HepG2 (cell line): Measurements from ENCODE around the gene AAMP. TPM values are rescaled to one million over a fixed set of nuclear protein-coding genes. Genes with fewer than 3 reads are reported as not detected.

Experiments used
- BRCA1 ChIP-seq: sonication (generic); formaldehyde crosslinking; IDR thresholded peaks from 2 replicates; pipeline ENCODE4 v1.4.0; 2020; ENCODE audit warnings: missing genetic modification reagents
- CHD2 ChIP-seq: IDR thresholded peaks from 2 replicates; pipeline ENCODE4 v1.6.1; 2011; ENCODE audit warnings: low read depth, low read length, improper control_type of control experiment
- EED ChIP-seq: sonication (generic); formaldehyde crosslinking; IDR thresholded peaks from 2 replicates; pipeline ENCODE4 v1.5.0; 2020; ENCODE audit warnings: mild to moderate bottlenecking, missing genetic modification reagents
- ELF3 ChIP-seq: IDR thresholded peaks from 2 replicates; pipeline ENCODE4 v1.6.1; 2016; ENCODE audit warnings: missing genetic modification reagents, missing compliant biosample characterization
- GATAD2A ChIP-seq: IDR thresholded peaks from 2 replicates; pipeline ENCODE4 v1.6.1; 2016
- PHF20 ChIP-seq: sonication (generic); formaldehyde crosslinking; IDR thresholded peaks from 2 replicates; pipeline ENCODE4 v1.5.0; 2020; ENCODE audit warnings: mild to moderate bottlenecking, missing genetic modification reagents
- SATB2 ChIP-seq: sonication (generic); formaldehyde crosslinking; IDR thresholded peaks from 2 replicates; pipeline ENCODE4 v1.5.0; 2020; ENCODE audit warnings: missing genetic modification reagents
- SNRNP70 ChIP-seq: fragments of 200-400 bp; formaldehyde crosslinking; IDR thresholded peaks from 2 replicates; pipeline ENCODE4 v1.6.1; 2017; ENCODE audit warnings: mild to moderate bottlenecking, low read depth, low read length, moderate library complexity
- SP140L ChIP-seq: sonication (generic); formaldehyde crosslinking; IDR thresholded peaks from 2 replicates; pipeline ENCODE4 v1.4.0; 2020; ENCODE audit warnings: missing genetic modification reagents, borderline replicate concordance
- TCF12 ChIP-seq, 2 experiments: fragments of 450-650 bp in 1 of 2; sonication (generic) in 1 of 2; formaldehyde crosslinking in 1 of 2; IDR thresholded peaks; 2 replicates each; pipeline versions ENCODE4 v1.6.1 to v1.8.0; 2017 to 2022; ENCODE audit warnings: antibody characterized with exemption in 1 of 2, mild to moderate bottlenecking in 1 of 2, missing genetic modification reagents in 1 of 2, moderate library complexity in 1 of 2
- ZNF17 ChIP-seq: sonication (generic); formaldehyde crosslinking; IDR thresholded peaks from 2 replicates; pipeline ENCODE4 v1.5.0; 2020; ENCODE audit warnings: mild to moderate bottlenecking, missing genetic modification reagents
- ZNF33B ChIP-seq: sonication (generic); formaldehyde crosslinking; IDR thresholded peaks from 2 replicates; pipeline ENCODE4 v1.5.1; 2020; ENCODE audit warnings: mild to moderate bottlenecking, missing genetic modification reagents
- ZNF724P ChIP-seq: sonication (generic); formaldehyde crosslinking; IDR thresholded peaks from 2 replicates; pipeline ENCODE4 v1.8.0; 2022; ENCODE audit warnings: missing genetic modification reagents, borderline replicate concordance
- polyA plus RNA-seq, 8 experiments: library from polyadenylated mRNA; depleted of rRNA in 3 of 8; stranded (reverse) in 7 of 8; unstranded in 1 of 8; fragments of >200 nt; fragmentation: Illumina TruSeq in 4 of 8; extraction: Trizol in 4 of 8; gene quantifications; 2 replicates each; pipeline versions ENCODE4 v1.2.1 to v1.2.3, GENCODE V29; 2011 to 2016; ENCODE audit warnings: low read depth in 4 of 8, missing spikeins in 1 of 8, mixed read lengths in 1 of 8; ENCODE audit not compliant: insufficient read depth in 1 of 8
- total RNA-seq, 5 experiments: library from RNA; depleted of rRNA; stranded (reverse); fragments of >200 nt; fragmentation: Illumina TruSeq; extraction: Trizol; gene quantifications; 2 replicates each; pipeline ENCODE4 v1.2.3, GENCODE V29; 2016; ENCODE audit warnings: low read depth in 1 of 5
- TF ChIP-seq, protein P1 (sequence below): sonication (generic); formaldehyde crosslinking; IDR thresholded peaks from 2 replicates; pipeline ENCODE4 v1.4.0; 2020; ENCODE audit warnings: missing genetic modification reagents
- TF ChIP-seq, protein P2 (sequence below): sonication (generic); formaldehyde crosslinking; IDR thresholded peaks from 2 replicates; pipeline ENCODE4 v1.5.0; 2020; ENCODE audit warnings: mild to moderate bottlenecking, low read depth, missing genetic modification reagents, borderline replicate concordance
- TF ChIP-seq, protein P3 (sequence below): IDR thresholded peaks from 2 replicates; pipeline ENCODE4 v1.6.1; 2012; ENCODE audit warnings: low read length, improper control_type of control experiment
- TF ChIP-seq, protein P4 (sequence below): sonication (generic); formaldehyde crosslinking; IDR thresholded peaks from 2 replicates; pipeline ENCODE4 v1.5.0; 2020; ENCODE audit warnings: mild to moderate bottlenecking, missing genetic modification reagents, moderate library complexity
- TF ChIP-seq, protein P5 (sequence below): IDR thresholded peaks from 2 replicates; pipeline ENCODE4 v1.6.1; 2016

The AAMP gene
- total and polyA plus RNA-seq, 2 of the 13 experiments (the other 11 are each of a cell fraction or from before 2014, with no cell fraction given): 110 to 186 TPM

- TF ChIP-seq, protein P1, sequence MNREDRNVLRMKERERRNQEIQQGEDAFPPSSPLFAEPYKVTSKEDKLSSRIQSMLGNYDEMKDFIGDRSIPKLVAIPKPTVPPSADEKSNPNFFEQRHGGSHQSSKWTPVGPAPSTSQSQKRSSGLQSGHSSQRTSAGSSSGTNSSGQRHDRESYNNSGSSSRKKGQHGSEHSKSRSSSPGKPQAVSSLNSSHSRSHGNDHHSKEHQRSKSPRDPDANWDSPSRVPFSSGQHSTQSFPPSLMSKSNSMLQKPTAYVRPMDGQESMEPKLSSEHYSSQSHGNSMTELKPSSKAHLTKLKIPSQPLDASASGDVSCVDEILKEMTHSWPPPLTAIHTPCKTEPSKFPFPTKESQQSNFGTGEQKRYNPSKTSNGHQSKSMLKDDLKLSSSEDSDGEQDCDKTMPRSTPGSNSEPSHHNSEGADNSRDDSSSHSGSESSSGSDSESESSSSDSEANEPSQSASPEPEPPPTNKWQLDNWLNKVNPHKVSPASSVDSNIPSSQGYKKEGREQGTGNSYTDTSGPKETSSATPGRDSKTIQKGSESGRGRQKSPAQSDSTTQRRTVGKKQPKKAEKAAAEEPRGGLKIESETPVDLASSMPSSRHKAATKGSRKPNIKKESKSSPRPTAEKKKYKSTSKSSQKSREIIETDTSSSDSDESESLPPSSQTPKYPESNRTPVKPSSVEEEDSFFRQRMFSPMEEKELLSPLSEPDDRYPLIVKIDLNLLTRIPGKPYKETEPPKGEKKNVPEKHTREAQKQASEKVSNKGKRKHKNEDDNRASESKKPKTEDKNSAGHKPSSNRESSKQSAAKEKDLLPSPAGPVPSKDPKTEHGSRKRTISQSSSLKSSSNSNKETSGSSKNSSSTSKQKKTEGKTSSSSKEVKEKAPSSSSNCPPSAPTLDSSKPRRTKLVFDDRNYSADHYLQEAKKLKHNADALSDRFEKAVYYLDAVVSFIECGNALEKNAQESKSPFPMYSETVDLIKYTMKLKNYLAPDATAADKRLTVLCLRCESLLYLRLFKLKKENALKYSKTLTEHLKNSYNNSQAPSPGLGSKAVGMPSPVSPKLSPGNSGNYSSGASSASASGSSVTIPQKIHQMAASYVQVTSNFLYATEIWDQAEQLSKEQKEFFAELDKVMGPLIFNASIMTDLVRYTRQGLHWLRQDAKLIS (CRISPR knock-in tag): no peak
- TF ChIP-seq SATB2: 0 out of 2 replicates have a peak, but pooled peaks have one; percentile 29
- TF ChIP-seq, protein P2, sequence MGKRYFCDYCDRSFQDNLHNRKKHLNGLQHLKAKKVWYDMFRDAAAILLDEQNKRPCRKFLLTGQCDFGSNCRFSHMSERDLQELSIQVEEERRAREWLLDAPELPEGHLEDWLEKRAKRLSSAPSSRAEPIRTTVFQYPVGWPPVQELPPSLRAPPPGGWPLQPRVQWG (CRISPR knock-in tag): no peak
- TF ChIP-seq, protein P3, sequence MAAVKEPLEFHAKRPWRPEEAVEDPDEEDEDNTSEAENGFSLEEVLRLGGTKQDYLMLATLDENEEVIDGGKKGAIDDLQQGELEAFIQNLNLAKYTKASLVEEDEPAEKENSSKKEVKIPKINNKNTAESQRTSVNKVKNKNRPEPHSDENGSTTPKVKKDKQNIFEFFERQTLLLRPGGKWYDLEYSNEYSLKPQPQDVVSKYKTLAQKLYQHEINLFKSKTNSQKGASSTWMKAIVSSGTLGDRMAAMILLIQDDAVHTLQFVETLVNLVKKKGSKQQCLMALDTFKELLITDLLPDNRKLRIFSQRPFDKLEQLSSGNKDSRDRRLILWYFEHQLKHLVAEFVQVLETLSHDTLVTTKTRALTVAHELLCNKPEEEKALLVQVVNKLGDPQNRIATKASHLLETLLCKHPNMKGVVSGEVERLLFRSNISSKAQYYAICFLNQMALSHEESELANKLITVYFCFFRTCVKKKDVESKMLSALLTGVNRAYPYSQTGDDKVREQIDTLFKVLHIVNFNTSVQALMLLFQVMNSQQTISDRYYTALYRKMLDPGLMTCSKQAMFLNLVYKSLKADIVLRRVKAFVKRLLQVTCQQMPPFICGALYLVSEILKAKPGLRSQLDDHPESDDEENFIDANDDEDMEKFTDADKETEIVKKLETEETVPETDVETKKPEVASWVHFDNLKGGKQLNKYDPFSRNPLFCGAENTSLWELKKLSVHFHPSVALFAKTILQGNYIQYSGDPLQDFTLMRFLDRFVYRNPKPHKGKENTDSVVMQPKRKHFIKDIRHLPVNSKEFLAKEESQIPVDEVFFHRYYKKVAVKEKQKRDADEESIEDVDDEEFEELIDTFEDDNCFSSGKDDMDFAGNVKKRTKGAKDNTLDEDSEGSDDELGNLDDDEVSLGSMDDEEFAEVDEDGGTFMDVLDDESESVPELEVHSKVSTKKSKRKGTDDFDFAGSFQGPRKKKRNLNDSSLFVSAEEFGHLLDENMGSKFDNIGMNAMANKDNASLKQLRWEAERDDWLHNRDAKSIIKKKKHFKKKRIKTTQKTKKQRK: no peak
- TF ChIP-seq ELF3 (CRISPR knock-in tag): peak; percentile 89
- no peak; the same call in 1 of the 2 replicates for TF ChIP-seq ZNF724P (CRISPR knock-in tag)
- TF ChIP-seq SP140L (CRISPR knock-in tag): peak; percentile 59; the same call in 1 of the 2 replicates
- TF ChIP-seq SNRNP70: no peak
- peak; percentile 83; the same call in 1 of the 2 replicates for TF ChIP-seq BRCA1 (CRISPR knock-in tag)
- TF ChIP-seq, protein P4, sequence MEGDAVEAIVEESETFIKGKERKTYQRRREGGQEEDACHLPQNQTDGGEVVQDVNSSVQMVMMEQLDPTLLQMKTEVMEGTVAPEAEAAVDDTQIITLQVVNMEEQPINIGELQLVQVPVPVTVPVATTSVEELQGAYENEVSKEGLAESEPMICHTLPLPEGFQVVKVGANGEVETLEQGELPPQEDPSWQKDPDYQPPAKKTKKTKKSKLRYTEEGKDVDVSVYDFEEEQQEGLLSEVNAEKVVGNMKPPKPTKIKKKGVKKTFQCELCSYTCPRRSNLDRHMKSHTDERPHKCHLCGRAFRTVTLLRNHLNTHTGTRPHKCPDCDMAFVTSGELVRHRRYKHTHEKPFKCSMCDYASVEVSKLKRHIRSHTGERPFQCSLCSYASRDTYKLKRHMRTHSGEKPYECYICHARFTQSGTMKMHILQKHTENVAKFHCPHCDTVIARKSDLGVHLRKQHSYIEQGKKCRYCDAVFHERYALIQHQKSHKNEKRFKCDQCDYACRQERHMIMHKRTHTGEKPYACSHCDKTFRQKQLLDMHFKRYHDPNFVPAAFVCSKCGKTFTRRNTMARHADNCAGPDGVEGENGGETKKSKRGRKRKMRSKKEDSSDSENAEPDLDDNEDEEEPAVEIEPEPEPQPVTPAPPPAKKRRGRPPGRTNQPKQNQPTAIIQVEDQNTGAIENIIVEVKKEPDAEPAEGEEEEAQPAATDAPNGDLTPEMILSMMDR (CRISPR knock-in tag): peak; percentile 54
- TF ChIP-seq, protein P5, sequence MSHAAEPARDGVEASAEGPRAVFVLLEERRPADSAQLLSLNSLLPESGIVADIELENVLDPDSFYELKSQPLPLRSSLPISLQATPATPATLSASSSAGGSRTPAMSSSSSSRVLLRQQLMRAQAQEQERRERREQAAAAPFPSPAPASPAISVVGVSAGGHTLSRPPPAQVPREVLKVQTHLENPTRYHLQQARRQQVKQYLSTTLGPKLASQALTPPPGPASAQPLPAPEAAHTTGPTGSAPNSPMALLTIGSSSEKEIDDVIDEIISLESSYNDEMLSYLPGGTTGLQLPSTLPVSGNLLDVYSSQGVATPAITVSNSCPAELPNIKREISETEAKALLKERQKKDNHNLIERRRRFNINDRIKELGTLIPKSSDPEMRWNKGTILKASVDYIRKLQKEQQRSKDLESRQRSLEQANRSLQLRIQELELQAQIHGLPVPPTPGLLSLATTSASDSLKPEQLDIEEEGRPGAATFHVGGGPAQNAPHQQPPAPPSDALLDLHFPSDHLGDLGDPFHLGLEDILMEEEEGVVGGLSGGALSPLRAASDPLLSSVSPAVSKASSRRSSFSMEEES (CRISPR knock-in tag): peak; percentile 79
- peak; percentile 54 for TF ChIP-seq PHF20
- TF ChIP-seq ZNF33B: 0 out of 2 replicates have a peak, but pooled peaks have one; percentile 3
- TF ChIP-seq GATAD2A (CRISPR knock-in tag): no peak
- no peak for TF ChIP-seq EED (CRISPR knock-in tag)
- TF ChIP-seq ZNF17 (CRISPR knock-in tag): no peak
- no peak for TF ChIP-seq TCF12 (IDR thresholded peaks at IDR 0.05)
- TF ChIP-seq TCF12 (CRISPR knock-in tag; IDR thresholded peaks at IDR 0.05): no peak; the same call in 1 of the 2 replicates
- TF ChIP-seq CHD2: peak; percentile 64; the same call in 1 of the 2 replicates
These were observed at the start of gene AAMP, which contains the start of gene PNKD (continued) for GRCh38 chr2:218269900-218270720.
